Right lung (tissue), 5 donors: ENCODE results near the gene APOL6. TPM values are rescaled to one million over a fixed set of nuclear protein-coding genes. Genes with fewer than 3 reads are reported as not detected.
"Not testable (repeated sequence)": the region's sequence is repeated elsewhere in the genome, so short reads cannot be mapped to it uniquely, and the experiment has no call there.

Experiments used
- DNase-seq, 2 donors: peaks; one replicate each; pipeline ENCODE4 v3.0.0-alpha.2; 2013
- polyA plus RNA-seq, 5 donors: library from polyadenylated mRNA; unstranded; fragments of 120-200 nt; gene quantifications; one replicate each; pipeline versions ENCODE4 v1.2.1 to v1.2.3, GENCODE V29; 2013; ENCODE audit warnings: inconsistent platforms in 1 of 5, low replicate concordance in 1 of 5; ENCODE audit not compliant: insufficient read length in 5 of 5, insufficient read depth in 1 of 5

APOL6 gene
- polyA plus RNA-seq, 5 donors: 7.4 to 11.3 (median 8.4) TPM

GRCh38 chr22:35634943-35635540 is 13.2 kb upstream of the APOL6 start:
- no peak for DNase-seq

- DNase-seq: no peak
These were observed 11.0 kb upstream of the APOL6 start for GRCh38 chr22:35637254-35637653.

DNA sequence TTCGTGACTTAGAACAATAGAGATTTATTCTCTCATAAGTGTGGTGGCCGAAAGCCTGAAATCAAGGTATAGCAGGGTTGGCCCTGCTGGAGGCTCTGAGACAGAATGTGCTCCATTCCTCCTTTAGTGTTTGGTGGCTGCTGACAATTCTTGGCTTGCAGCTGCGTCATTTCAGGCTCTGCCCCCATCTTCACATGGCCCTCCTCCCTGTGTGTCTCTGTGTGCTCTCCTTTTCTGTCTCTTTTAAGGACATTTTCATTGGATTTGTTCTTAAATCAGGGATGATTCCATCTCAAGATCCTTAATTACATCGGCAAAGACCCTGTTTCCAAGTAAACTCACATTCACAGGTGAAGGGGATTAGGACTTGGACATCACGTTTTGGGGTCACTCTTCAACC is 10.2 kb upstream of the APOL6 start:
- DNase-seq: no peak

DNA sequence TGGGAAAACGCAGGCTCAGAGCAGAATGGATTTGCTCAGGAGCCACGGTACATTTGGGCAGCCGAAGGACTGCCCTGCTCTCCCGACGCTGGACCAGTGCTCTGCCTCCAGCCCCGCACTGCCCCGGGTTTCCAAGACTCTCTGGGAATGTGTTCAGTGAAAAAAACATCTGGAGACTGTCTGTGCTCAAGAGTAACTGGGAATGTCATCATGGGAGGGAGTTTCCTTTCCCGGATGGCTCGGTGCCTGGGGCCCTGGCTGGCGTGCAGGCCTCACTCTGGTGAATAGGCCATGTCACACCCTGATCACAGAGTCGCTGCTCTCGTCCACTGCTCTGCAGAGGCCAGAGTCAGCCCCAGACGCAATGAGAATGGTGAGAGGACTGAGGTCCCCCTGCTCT is 9.8 kb upstream of the APOL6 start:
- peak; percentile 89 to 90 for DNase-seq

DNA sequence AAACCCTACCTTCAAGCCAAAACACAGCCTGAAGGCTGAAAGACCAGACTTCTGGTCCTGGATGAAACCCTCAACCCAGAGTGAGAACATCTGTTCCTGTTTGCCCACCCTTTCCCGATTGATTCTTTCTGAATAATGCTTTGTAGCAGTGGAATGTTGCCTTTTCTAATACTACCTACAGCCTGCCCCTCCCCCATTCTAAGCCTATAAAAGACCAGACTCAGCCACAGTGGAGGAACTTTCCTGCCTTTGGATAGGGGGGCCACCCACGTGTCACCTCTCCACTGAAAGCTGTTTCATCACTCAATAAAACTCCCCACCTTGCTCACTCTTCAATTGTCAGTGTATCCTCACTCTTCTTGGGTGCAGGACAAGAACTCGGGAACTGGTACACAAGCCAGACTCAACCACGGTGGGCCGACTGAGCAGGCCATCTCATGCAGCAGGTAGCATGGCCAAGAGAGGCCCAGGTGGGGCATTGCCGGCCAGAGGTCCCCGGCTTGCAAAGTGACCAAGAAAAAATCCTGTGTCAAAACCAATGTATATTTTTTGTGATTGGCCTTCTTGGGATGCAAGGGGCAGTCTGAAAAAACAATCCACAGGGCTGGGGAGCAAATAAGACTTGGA is 6.6 kb upstream of the APOL6 start:
- no peak for DNase-seq

DNA sequence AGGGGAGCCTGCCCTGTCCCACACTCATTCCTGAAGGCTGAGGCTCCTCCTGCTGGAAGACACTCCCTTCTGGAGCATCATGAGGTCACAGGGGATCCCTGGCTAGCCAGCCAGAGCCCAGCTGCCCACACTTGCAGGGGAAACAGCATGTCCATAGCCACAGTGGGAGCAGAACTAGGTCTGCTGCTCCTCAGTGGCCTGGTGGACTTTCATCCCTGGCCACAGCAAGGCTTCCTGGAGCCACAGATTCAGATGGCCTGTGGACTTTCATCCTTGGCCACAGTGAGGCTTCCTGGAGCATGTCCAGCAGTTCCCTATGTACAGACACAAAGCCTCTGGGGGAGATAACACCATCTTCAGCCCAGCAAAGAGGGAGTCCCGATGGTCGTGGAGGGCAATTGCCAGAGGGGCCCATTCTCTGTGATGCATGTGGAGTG is 5.9 kb upstream of the APOL6 start:
- no peak for DNase-seq

DNA sequence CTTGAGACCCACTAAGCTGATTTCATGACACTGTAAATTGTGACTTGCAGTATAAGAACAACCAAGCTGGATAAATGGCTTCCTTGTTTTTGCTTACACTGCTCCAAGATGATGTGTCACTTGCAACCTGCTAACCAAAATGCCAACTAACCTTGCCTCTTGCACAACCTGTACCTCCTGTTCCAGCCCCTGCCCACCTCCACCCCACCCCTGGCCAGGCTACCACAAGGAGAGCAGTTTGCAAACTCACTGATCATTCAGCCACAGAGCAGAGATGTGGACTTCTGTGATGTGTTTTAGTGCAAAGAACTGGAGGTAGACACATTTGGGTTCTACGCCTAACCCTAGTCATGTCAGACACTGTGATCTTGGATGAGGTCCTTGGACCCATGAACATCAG is 4.3 kb upstream of the APOL6 start:
- DNase-seq: no peak

DNA sequence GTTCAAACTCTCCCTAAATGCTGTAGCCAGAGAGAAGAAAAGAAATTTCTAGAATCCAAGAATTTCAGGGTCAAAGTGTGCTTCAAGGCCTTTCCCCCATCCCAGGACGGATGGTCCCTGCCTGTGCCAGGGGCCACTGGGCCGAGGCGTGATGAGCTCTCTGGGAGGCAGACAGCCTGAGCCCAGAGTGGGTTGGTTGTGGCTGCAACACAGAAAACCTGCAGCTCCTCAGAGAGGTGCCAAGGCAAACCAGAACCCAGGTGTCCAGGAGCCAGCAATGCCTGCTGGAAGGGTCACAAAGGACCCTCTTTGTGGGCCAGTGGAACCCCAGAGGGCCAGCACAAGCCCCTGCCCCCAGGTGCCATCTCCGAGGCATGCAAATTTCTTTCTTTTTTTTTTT is 2.6 kb upstream of the APOL6 start:
- no peak for DNase-seq

- DNase-seq: no peak
These were observed 844 bp downstream of the APOL6 start for GRCh38 chr22:35649026-35649553.

DNA sequence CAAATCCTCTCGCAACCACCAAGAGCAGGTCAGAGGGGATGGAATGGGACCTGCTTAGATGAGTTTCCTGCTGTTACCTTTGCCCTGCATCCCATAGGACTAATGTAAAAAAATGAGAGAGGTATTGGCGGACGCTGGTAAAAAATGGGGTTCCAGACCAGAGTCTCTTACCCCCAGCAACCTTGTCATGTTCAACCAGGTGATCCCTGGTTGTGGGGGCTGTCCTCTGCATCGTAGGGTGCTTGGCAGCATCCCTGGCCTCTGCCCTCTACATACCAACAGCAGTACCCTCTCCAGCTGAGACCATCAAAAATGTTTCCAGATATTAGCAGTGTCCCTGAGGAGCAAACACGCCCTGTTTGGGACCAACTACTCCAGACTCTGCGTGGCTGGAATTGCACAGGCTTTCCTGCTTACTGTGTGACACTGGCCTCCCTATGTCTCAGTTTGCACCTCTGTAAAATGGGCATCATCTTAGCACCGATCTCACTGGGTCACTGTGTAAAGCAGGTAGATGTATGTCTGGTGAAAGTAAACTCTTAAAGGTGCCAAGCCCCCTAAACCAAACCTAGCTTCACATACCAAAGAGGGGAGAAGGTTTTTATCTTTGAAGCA is 1.5 kb downstream of the APOL6 start:
- no peak for DNase-seq

GRCh38 chr22:35651085-35651484 is 2.8 kb downstream of the APOL6 start:
- no peak for DNase-seq

DNA sequence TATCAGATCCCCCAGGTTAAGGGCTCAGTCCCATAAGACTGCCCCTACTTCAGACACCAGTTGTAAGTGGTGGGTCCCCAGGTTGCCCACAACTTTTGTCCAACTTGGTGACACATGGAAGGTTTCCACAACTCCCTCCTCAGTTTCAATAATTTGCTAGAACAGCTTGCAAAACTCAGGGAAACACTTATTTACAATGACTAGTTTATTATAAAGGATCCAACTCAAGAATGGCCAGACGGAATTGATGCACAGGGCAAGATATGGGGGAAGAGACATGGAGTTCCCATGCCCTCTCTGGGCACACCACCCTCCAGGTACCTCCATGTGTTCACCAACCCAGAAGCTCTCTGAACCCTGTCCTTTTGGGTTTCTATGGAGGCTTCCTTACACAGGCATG is 5.6 kb downstream of the APOL6 start:
- DNase-seq: no peak

DNA sequence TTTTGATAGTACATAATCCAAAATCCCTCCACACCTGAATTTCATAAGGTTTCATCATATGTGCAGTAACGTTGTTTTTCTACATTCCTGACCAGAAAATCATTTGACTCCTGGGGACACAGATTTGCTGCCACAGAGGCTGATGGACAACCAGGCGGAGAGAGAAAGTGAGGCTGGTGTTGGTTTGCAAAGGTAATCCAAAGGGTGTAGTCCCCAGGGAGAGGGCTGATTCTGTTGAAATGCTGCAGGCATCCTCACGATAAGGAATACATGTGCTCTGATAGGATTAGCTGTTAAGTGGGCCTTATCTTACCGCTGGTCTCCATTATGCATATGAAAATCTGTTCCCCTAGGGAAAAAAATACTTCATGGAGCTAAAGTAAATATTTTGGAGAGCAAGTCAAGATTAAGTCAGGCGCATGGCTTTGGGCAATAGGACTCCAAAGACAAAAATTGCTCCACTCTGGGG is 8.1 kb downstream of the APOL6 start:
- no peak for DNase-seq

DNA sequence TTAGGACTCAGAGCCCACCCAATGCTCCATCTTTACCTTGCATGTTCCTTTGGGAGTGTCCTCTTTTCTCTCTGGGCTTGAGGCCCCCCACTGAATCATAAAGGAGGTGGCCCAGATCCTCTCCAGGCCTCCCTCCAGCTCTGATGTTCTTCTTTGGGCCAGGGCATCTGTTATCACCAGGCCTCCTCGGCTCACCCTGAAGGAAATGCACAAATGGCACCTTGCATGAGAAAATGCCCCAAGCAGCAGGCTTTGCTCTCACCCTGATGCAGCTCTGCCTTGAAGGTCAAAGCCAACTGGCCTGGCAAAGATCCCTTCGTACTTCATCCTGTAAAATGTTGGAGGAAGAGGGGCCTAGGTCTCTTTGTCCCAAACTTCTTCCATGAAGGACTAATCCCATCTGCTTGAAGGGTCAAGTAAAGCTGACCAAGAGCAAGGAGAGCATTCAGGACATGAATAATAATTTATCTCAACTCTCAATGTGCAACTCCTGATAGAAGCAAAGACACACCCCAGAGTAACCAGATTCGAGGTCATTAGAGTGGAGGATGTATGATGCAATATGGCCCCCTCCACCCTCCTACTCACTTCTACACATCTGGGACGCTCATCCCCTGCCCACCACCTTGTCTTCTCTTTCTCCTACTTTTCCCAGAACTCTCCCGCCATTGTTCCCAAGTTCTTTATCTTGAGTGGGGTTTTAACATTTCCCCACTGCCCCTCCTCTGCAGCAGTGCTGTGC is 9.5 kb downstream of the APOL6 start:
- DNase-seq: no peak

DNA sequence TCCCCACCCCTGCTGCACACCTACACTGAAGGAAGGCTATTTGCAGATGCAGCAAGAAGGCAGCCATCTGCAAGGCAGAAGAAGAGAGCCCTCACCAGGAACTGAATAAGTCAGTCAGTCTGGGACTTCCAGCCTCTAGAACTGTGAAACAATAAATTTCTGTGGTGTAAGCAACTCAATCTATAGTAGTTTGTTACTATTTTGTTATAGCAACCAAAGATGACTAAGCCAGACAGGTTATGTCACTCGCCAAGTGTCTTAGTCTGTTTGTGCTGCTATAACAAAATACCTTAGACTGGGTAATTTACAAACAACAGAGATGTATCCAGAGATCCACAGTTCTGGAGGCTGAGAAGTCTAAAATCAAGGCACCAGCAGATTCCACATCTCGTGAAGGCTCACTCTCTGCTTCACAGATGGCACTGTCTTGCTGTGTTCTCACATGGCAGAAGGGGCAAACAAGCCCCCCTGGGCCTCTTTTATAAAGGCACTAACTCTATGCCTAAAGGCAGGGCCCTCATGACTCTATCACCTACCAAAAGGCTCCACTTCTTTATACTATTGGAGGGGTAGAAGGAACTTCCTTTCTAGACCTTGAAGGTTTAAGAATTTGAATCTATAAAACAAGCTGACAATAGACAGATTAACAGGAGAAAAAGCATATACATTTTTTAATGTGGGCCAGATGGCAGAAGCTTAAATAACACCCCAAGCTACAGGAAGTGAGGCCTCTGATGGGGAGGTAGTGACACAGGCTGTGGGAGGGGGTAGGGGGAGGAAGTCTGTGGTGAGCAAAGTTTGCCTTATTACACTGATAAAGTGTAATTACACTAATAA is 12.3 kb downstream of the APOL6 start:
- no peak for DNase-seq

DNA sequence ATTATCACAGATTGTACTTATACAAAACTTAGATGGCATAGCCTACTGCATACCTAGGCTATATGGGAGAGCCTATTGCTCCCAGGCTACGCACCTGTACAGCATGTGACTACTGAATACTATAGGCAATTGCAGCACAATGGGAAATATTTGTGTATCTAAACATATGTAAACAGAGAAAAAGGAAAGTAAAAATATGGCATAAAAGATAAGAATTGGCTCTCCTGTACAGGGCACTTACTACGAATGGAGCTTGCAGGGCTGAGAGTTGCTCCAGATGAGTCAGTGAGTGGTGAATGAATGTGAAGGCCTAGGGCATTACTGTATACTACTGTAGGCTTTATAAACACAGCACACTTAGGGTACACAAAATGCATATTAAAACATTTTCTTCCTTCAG is 13.2 kb downstream of the APOL6 start:
- no peak for DNase-seq

- DNase-seq: no peak
These were observed 14.7 kb downstream of the APOL6 start for GRCh38 chr22:35662914-35663313.

DNA sequence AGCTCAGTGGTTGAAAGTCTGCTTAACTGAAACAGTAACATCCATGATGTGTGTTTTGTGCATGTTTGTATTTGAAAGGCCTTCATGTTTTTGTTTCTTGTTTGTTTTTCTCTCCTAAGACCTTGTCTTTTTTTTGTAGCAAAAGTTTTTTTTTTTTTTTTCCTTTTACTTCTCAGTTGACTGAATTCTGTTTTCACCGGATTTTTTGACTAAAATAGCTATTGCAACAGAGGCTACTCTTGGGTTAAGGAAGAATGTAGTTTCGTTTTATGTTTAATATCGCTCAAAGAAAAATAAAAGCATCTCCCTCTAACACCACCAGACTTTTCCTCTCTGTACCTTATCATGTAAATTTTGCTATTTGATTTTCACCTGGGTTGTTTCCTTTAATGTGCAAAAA is 15.1 kb downstream of the APOL6 start:
- DNase-seq: no peak

GRCh38 chr22:35664955-35665587 is 16.8 kb downstream of the APOL6 start:
- no peak for DNase-seq

GRCh38 chr22:35666699-35667098 is 18.5 kb downstream of the APOL6 start:
- DNase-seq: not testable (repeated sequence)

DNA sequence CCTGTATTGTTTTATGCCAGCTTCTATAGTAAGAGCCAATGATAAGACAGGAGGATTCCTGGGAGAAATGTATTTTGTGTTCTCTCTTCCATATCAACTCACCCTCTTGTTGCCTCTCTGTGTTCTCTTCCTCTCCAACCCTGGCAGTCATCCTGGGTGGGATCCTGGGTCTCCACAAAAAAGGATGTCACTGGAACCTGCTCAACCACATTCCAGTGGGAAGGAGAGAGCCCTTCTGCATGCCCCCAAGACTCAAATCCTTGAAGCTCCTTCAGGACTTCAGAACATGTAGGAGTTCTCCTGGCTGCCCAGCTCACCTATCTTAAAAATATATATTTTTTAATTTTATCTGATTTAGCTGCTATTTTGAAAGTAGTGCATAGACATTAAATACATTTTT is 26.1 kb downstream of the APOL6 start:
- DNase-seq: no peak
